GM19351 (cell line): ENCODE data around the gene FANCM.

Experiments used
- ATAC-seq: cut with Tn5 transposase; IDR thresholded peaks from one replicate; pipeline ENCODE4 v1.9.1; 2021; ENCODE audit warnings: mild to moderate bottlenecking, moderate library complexity; ENCODE audit not compliant: unreplicated experiment

The FANCM gene

DNA sequence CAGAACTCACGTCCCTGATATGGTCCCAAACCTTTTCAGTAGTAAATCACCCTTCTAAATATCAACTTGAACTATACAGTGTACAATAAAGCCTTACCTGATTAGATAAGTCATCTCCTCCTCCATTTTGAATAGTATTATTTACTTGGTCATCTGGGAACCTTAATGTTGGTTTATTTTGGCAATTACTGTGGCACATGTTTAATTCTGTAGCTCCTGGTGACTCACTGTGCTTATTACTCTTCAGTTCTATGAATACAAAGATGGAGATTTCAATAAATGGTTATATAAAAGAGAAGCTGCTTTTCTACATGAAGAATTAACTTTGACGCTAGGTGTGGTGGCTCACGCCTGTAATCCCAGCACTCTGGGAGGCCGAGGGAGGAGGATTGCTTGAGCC lies 91.8 kb downstream of the FANCM start:
- no peak for ATAC-seq

DNA sequence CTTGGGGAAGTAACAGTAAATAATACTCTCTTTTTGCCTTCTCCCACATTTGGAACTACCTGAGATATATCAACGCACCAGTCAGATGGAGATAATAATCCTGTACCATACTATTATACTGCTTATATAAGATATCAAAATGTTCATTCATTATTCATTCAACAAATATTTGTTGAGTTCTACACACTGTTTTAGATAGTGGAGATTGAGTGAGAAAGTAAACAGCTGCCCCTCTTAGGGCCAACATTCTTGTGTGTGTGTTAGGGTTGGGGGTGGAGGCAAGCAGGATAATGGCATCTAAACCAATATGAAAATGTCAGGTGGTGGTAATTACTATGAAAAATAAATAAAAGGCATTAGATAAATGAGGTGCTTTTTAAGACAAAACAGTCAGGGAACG lies 103.3 kb downstream of the FANCM start:
- no peak for ATAC-seq

DNA sequence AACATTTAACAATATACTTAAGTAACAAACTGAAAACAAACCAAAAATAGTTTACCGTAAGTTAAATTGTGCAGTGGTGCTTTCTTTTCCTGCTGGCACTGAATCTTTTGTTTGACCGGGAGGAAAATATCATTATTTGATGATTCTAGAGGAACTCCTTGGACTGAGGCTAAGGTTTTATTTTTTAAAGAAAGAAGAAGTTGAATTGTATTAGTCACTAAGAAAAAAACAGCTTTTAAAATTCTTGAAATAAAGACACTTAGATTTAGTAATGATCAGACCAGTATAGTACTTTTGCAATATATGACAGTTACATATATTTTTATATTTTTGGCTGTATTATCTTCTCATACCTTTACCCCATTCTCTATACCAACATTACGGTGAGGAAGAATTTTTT lies 107.0 kb downstream of the FANCM start:
- no peak for ATAC-seq

DNA sequence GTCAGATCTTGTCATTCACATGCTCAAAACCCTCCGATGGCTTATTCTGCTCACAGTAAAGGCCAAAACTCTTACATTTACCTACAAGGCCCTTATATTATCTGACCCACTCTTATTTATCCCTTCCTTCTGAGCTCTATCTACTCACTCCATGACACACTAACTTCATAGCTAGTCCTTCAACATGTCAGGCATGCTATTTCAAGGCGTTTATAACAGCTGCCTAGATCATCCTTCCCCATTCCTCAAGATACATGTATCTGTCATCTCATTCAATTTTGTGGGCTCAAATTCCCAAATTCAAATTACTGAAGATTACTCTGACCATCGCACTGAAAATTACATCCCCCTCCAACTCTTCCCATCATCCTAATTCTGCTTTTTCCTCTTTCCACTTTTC lies 110.4 kb downstream of the FANCM start:
- ATAC-seq = no peak

DNA sequence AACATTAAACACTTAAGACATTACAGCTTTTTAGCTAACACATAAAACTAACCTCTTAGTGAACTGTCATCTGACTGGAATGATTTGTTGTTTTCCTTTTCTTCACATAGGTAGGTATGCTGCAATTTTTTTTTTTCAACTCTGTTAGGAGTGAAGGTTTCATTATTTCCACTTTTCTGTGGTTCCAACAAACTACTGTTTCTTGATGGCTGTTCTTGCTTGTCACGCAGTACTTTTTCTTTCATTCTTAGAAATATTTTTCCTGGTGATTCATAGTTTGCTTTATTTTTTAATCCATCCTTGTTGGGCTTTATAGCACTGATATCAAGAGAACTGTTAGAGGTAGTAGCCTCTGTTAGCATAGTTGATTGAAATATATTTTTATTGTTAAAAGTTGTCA lies 111.0 kb downstream of the FANCM start:
- no peak for ATAC-seq

DNA sequence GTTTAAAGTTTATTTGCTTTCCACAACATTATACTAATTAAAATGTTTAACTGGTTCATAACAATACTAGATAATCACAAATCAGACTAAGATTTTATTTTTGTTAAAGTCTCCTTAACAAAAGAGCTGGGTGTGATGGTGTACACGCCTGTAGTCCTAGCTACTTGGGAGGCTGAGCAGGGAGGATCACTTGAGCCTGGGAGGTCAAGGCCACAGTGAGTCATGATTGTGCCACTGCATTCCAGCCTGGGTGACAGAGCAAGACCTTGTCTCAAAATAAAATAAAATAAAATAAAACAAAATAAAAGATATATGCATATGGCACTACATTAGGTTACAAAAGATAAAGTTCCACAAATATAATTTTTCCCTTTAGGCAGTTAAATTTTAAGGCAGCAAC lies 111.7 kb downstream of the FANCM start:
- ATAC-seq = no peak

DNA sequence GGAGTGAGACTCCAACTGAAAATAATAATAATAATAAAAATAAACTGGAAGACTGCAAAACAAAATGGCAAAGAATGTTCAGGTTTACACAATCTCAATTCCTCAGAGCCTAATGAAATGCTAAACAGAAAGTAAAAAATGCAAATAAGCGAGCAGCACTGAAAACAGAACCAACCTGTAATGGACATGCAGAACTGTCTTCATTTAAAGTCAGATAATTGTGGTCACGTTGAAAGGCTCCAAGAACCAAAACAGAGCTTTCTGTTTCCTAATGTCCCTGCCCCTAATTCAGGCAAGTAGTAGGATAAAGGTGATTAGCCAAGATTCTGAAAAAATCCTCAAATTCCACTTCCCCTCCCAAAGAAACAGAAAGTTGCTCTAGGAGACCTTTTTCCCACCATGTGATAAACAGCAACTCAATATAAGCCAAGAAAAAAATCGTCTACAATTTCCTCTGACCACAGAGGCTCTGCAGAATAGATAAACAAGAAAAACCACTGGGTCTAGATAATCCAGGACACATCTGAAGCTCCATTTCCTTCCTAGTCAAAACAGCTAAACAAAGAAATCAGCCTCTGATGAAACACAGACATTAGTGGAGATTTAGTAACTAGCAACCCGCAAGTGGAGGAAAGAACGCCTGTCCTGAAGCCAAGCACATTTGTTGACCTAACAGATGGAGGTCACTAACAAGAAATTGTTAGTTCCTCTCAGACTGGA lies 114.3 kb downstream of the FANCM start:
- ATAC-seq = peak; percentile 25
